HG03039 (cell line): ENCODE data around the gene NEURL1.

ENCODE experiments used
- ATAC-seq: cut with Tn5 transposase; IDR thresholded peaks from one replicate; pipeline ENCODE4 v1.9.1; 2021; ENCODE audit warnings: mild to moderate bottlenecking, moderate library complexity; ENCODE audit not compliant: unreplicated experiment

Gene NEURL1

GRCh38 chr10:103640436-103641181 is 147.1 kb downstream of the NEURL1 start:
- ATAC-seq = no peak

GRCh38 chr10:103641326-103641725 is 147.8 kb downstream of the NEURL1 start:
- no peak for ATAC-seq
